Neuronal stem cell (in vitro differentiated cells): ENCODE data around the gene CACNB2.

Source experiments
- DNase-seq: peaks from one replicate; pipeline ENCODE4 v3.0.0-alpha.2; 2013; ENCODE audit warnings: low spot score
- H2AFZ ChIP-seq: one replicate; pipeline ENCODE4 v1.6.1; 2013; ENCODE audit warnings: mild to moderate bottlenecking, low read length, inconsistent platforms
- H2AK5ac ChIP-seq: 2 replicates; pipeline ENCODE4 v1.6.1; 2013; ENCODE audit warnings: low read depth, mild to moderate bottlenecking, inconsistent platforms, low read length, moderate library complexity, mixed read lengths
- H2BK120ac ChIP-seq: 2 replicates; pipeline ENCODE4 v1.6.1; 2013; ENCODE audit warnings: low read depth, mild to moderate bottlenecking, inconsistent platforms, low read length, moderate library complexity, mixed read lengths
- H2BK12ac ChIP-seq: one replicate; pipeline ENCODE4 v1.6.1; 2013; ENCODE audit warnings: low read length, inconsistent platforms
- H2BK15ac ChIP-seq: 2 replicates; pipeline ENCODE4 v1.6.1; 2013; ENCODE audit warnings: mild to moderate bottlenecking, low read length, inconsistent platforms, mixed read lengths
- H2BK5ac ChIP-seq: one replicate; pipeline ENCODE4 v1.6.1; 2013; ENCODE audit warnings: inconsistent platforms, mild to moderate bottlenecking, low read length, moderate library complexity
- H3K14ac ChIP-seq: one replicate; pipeline ENCODE4 v1.6.1; 2013; ENCODE audit warnings: low read length, inconsistent platforms
- H3K18ac ChIP-seq: 2 replicates; pipeline ENCODE4 v1.6.1; 2013; ENCODE audit warnings: low read length, inconsistent platforms
- H3K23ac ChIP-seq: 2 replicates; pipeline ENCODE4 v1.6.1; 2013; ENCODE audit warnings: low read depth, mild to moderate bottlenecking, mixed read lengths, low read length, inconsistent platforms; ENCODE audit not compliant: poor library complexity
- H3K27ac ChIP-seq: replicated peaks from 3 replicates; pipeline ENCODE4 v1.5.1; 2013; ENCODE audit warnings: low read length, inconsistent platforms
- H3K27me3 ChIP-seq, 3 experiments: 2 replicates each; pipeline ENCODE4 v1.6.1; 2013; ENCODE audit warnings: low read length in 3 of 3, mild to moderate bottlenecking in 2 of 3, inconsistent platforms in 1 of 3, low read depth in 1 of 3, mixed read lengths in 1 of 3, moderate library complexity in 1 of 3; ENCODE audit not compliant: control insufficient read depth in 3 of 3, insufficient read depth in 3 of 3
- H3K36me3 ChIP-seq, 2 donors: replicated peaks in 1 of 2; 2 replicates each; pipeline ENCODE4 v1.6.1; 2013; ENCODE audit warnings: low read length in 2 of 2; ENCODE audit not compliant: control insufficient read depth in 2 of 2, insufficient read depth in 2 of 2
- H3K4ac ChIP-seq: 2 replicates; pipeline ENCODE4 v1.6.1; 2013; ENCODE audit warnings: inconsistent platforms, mild to moderate bottlenecking, low read length, moderate library complexity
- H3K4me1 ChIP-seq, 2 donors: 1 replicate in 1 of 2; 2 replicates in 1 of 2; pipeline ENCODE4 v1.6.1; 2013; ENCODE audit warnings: low read length in 2 of 2, low read depth in 1 of 2; ENCODE audit not compliant: control insufficient read depth in 2 of 2, insufficient read depth in 1 of 2
- H3K4me2 ChIP-seq: one replicate; pipeline ENCODE4 v1.6.1; 2013; ENCODE audit warnings: mild to moderate bottlenecking, low read length, inconsistent platforms; ENCODE audit not compliant: insufficient read depth, poor library complexity, severe bottlenecking
- H3K4me3 ChIP-seq, 2 donors: 2 replicates each; pipeline ENCODE4 v1.5.1; 2013; ENCODE audit warnings: low read length in 2 of 2, mild to moderate bottlenecking in 2 of 2, inconsistent platforms in 1 of 2, moderate library complexity in 1 of 2
- H3K79me1 ChIP-seq: one replicate; pipeline ENCODE4 v1.6.1; 2013; ENCODE audit warnings: low read depth, mild to moderate bottlenecking, inconsistent platforms, low read length, moderate library complexity
- H3K9ac ChIP-seq: one replicate; pipeline ENCODE4 v1.6.1; 2013; ENCODE audit warnings: mild to moderate bottlenecking, low read depth, low read length, inconsistent platforms; ENCODE audit not compliant: poor library complexity
- H3K9me3 ChIP-seq, 2 donors: replicated peaks in 1 of 2; 2 replicates each; pipeline versions ENCODE3 to v1.6.1; 2013; ENCODE audit warnings: low read length in 2 of 2, mild to moderate bottlenecking in 2 of 2, inconsistent platforms in 1 of 2, low read depth in 1 of 2, mixed read lengths in 1 of 2, moderate library complexity in 1 of 2; ENCODE audit not compliant: control insufficient read depth in 2 of 2, insufficient read depth in 1 of 2
- H4K8ac ChIP-seq: one replicate; pipeline ENCODE4 v1.6.1; 2013; ENCODE audit warnings: low read depth, mild to moderate bottlenecking, inconsistent platforms, low read length, moderate library complexity
- H4K91ac ChIP-seq: one replicate; pipeline ENCODE4 v1.6.1; 2013; ENCODE audit warnings: low read length, low read depth, mild to moderate bottlenecking, inconsistent platforms; ENCODE audit not compliant: poor library complexity
- WGBS, 2 donors: extraction: QIAGEN DNeasy Blood & Tissue Kit; methylation state at CpG; one replicate each; pipeline ENCODE4 v1.1.7; 2013; ENCODE audit warnings: missing lambda C conversion rate in 2 of 2, mixed read lengths in 1 of 2; ENCODE audit not compliant: insufficient read length in 2 of 2, insufficient replicate concordance in 1 of 2; ENCODE audit errors: extremely low coverage in 2 of 2; 5-methylcytosine and 5-hydroxymethylcytosine counted together

The CACNB2 gene

GRCh38 chr10:18308600-18308999 lies 168.4 kb downstream of the CACNB2 start:
- Histone ChIP-seq H3K23ac (no peak overlapping the region), H3K27me3 (no peaks in the 10 kb centered on the region), H2BK5ac (no peak overlapping the region), H3K4me2 (no peak overlapping the region), H2BK12ac (no peak overlapping the region), H3K79me1 (no peaks in the 10 kb centered on the region), H2AK5ac (no peak overlapping the region), H3K4me1 (no peaks in the 10 kb centered on the region), H3K9ac (no peak overlapping the region), H3K27ac (no peak overlapping the region), H3K4me3 (no peak overlapping the region), H4K91ac (no peak overlapping the region), H3K4ac (no peak overlapping the region), H4K8ac (no peak overlapping the region), H2AFZ (no peak overlapping the region), H3K9me3 (no peaks in the 10 kb centered on the region), H3K18ac (no peak overlapping the region), H3K14ac (no peak overlapping the region), H3K36me3 (no peaks in the 10 kb centered on the region), H2BK15ac (no peak overlapping the region), H2BK120ac (no peak overlapping the region)
- DNase-seq: no peak
- WGBS, 2 donors: no CpG with 5 or more reads among the region's 3 CpGs

- Histone ChIP-seq H3K4me3 (no peak overlapping the region), H2BK12ac (no peak overlapping the region), H2AFZ (no peak overlapping the region), H3K4me2 (no peak overlapping the region), H3K27ac (no peak overlapping the region), H2BK120ac (no peak overlapping the region), H3K4me1 (no peaks in the 10 kb centered on the region), H3K23ac (no peak overlapping the region), H3K36me3 (no peaks in the 10 kb centered on the region), H3K18ac (no peak overlapping the region), H3K14ac (no peak overlapping the region), H2BK5ac (no peak overlapping the region), H3K79me1 (no peaks in the 10 kb centered on the region), H2BK15ac (no peak overlapping the region), H4K8ac (no peak overlapping the region), H4K91ac (no peak overlapping the region), H3K9me3 (no peaks in the 10 kb centered on the region), H2AK5ac (no peak overlapping the region), H3K4ac (no peak overlapping the region), H3K27me3 (no peaks in the 10 kb centered on the region), H3K9ac (no peak overlapping the region)
- WGBS, 2 donors: no CpG with 5 or more reads among the region's 2 CpGs
- DNase-seq: no peak
These were observed 170.5 kb downstream of the CACNB2 start for GRCh38 chr10:18310761-18311160.

GRCh38 chr10:18312374-18313139 lies 172.3 kb downstream of the CACNB2 start:
- Histone ChIP-seq H2BK15ac (no peak overlapping the region), H3K23ac (no peak overlapping the region), H3K79me1 (no peaks in the 10 kb centered on the region), H2BK12ac (no peak overlapping the region), H3K9ac (no peak overlapping the region), H3K27ac (no peak overlapping the region), H4K8ac (no peak overlapping the region), H3K18ac (no peak overlapping the region), H3K14ac (no peak overlapping the region), H3K4me1 (no peaks in the 10 kb centered on the region), H2BK5ac (no peak overlapping the region), H2AFZ (no peak overlapping the region), H2AK5ac (no peak overlapping the region), H3K36me3 (no peaks in the 10 kb centered on the region), H3K9me3 (no peaks in the 10 kb centered on the region), H4K91ac (no peak overlapping the region), H3K27me3 (no peaks in the 10 kb centered on the region), H3K4me2 (no peak overlapping the region), H3K4me3 (no peak overlapping the region), H3K4ac (no peak overlapping the region), H2BK120ac (no peak overlapping the region)
- DNase-seq: no peak
- no CpG with 5 or more reads among the region's 7 CpGs for WGBS, 2 donors

DNA sequence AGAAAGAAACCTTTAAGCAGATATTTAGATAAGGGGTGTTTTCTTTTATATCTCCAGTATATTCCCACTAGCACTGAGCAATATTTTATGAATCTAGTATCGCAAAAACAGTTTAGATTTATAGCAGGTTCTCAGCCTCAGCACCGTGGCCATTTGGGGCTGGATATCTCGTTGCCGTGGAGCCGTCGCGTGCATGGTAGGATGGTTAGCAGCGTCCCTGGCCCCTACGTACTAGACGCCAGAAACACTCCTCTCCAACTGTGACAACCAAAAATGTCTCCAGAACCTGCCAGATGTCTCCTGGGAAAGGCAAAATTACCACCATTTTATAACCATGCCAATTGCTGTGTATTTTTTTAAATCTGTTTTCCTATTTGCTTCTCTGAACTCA lies 172.9 kb downstream of the CACNB2 start:
- H3K23ac ChIP-seq: no peak overlapping the region
- H3K36me3 ChIP-seq: no peaks in the 10 kb centered on the region
- H2AFZ ChIP-seq: no peak overlapping the region
- H3K4me3 ChIP-seq: no peak overlapping the region
- H3K9ac ChIP-seq: no peak overlapping the region
- H3K18ac ChIP-seq: no peak overlapping the region
- no peak overlapping the region for H2BK15ac ChIP-seq
- H2BK12ac ChIP-seq: no peak overlapping the region
- no peaks in the 10 kb centered on the region for H3K27me3 ChIP-seq
- no peak overlapping the region for H2BK5ac ChIP-seq
- H4K91ac ChIP-seq: no peak overlapping the region
- H3K9me3 ChIP-seq: no peaks in the 10 kb centered on the region
- H3K4me1 ChIP-seq: no peaks in the 10 kb centered on the region
- no peak overlapping the region for H3K4me2 ChIP-seq
- no peak overlapping the region for H3K14ac ChIP-seq
- no peak overlapping the region for H4K8ac ChIP-seq
- H3K27ac ChIP-seq: no peak overlapping the region
- no peaks in the 10 kb centered on the region for H3K79me1 ChIP-seq
- H2AK5ac ChIP-seq: no peak overlapping the region
- no peak overlapping the region for H3K4ac ChIP-seq
- WGBS, 2 donors: no CpG with 5 or more reads among the region's 10 CpGs
- no peak overlapping the region for H2BK120ac ChIP-seq
- DNase-seq: no peak
